Activated CD8-positive, alpha-beta memory T cell treated with anti-CD3 and anti-CD28 coated beads for 1 hour (primary cell): ENCODE results near the gene CLIP1.
"Not testable (repeated sequence)": the region's sequence is repeated elsewhere in the genome, so short reads cannot be mapped to it uniquely, and the experiment has no call there.

Experiments used
- DNase-seq, 2 donors: peaks; one replicate each; pipeline ENCODE4 v3.0.0-alpha.2; 2020; ENCODE audit warnings: low read depth in 1 of 2; ENCODE audit errors: extremely low read depth in 1 of 2

Gene CLIP1

GRCh38 chr12:122437656-122438121, 15.2 kb upstream of the CLIP1 start:
- DNase-seq: no peak

- no peak for DNase-seq
Observed at GRCh38 chr12:122435186-122435585, 12.7 kb upstream of the CLIP1 start.

DNA sequence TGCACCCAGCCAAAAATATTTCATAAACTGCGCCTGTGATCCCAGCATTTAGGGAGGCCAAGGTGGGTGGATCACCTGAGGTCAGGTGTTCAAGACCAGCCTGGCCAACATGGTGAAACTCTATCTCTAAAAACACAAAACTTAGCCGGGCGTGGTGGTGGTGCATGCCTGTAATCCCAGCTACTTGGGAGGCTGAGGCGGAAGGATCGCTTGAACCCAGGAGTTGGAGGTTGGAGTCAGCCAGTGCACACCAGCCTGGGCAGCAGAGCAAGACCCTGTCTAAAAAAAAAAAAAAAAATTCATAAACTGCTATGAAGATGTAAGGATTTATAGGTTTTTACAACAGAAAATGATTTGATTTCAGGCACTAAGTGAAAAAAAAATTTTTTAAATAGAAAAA, 6.6 kb upstream of the CLIP1 start:
- DNase-seq: not testable (repeated sequence)

DNA sequence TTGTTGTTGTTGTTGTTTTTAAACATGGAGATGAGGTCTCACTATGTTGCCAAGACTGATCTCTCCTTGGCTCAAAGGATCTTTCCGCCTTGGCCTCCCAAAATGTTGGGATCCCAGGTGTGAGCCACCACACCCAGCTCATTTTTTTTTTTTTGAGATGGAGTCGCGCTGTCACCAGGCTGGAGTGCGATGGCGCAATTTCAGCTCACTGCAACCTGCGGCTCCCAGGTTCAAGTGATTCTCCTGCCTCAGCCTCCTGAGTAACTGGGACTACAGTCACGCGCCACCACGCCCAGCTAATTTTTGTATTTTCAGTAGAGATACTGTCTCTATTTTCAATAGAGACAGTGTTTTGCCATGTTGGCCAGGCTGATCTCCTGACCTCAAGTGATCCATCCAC, 4.9 kb upstream of the CLIP1 start:
- no peak for DNase-seq

DNA sequence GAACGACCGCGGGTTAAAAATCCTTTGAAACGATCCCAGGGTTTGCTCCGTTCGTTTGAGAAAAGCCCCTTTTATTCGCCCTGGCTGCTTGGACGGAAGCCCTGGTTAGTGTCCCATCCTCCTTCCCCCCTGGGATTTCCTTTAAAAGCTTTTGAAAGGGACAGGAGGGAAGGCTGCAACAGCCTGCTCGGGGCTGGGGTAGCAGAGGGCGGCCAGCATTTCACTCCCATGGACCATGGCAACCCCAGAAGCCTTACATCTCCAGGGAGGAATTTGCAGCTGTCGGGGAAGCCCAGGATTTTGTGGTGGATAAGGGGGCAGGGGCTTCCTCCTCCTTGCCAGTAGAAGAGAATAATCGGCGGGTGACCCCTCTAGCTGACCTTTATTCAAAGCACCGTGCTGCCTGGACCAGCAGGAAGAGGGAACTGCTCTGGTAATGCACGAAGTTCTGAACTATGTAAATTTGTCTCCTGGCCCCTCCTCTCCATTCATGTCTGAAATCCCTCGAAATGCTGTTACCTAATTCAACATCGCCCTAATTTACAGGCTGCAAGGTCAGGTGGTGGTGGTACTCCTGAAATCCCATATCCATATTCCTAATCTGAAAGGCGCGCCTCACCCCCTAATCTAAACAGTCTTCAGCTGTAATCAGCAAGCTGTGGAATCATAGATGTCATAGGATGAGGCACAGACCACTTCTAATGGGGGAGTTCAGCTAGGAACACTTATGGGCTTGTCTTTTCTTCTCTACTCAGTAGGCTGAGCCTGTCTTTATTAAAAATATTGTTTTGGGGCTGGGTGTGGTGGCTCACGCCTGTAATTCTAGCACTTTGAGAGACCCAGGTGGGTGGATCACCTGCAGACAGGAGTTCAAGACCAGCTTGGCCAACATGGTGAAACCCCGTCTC, 1.0 kb upstream of the CLIP1 start:
- no peak for DNase-seq

GRCh38 chr12:122422730-122423257, 325 bp upstream of the CLIP1 start:
- no peak for DNase-seq

- DNase-seq: no peak
Observed at GRCh38 chr12:122421187-122421820, 1.2 kb downstream of the CLIP1 start.

GRCh38 chr12:122420471-122421162, 1.9 kb downstream of the CLIP1 start:
- DNase-seq: no peak

DNA sequence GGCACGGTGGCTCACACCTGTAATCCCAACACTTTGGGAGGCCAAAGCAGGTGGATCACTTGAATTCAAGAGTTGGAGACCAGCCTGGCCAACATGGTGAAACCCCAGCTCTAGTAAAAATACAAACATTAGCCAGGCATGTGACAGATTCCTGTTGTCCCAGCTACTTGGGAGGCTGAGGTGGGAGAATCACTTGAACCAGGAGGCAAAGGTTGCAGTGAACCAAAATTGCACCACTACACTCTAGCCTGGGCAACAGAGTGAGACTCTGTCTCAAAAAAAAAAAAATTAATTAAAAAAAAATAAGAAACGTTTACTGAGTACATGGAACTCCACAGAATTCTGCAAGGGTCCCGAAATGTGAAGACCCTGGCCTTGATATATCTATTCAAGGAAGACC, 3.4 kb downstream of the CLIP1 start:
- not testable (repeated sequence) for DNase-seq

GRCh38 chr12:122415665-122416064, 6.8 kb downstream of the CLIP1 start:
- DNase-seq: not testable (repeated sequence)

- DNase-seq: no peak
Observed at GRCh38 chr12:122413516-122414404, 8.7 kb downstream of the CLIP1 start.

GRCh38 chr12:122412851-122413433, 9.5 kb downstream of the CLIP1 start:
- DNase-seq: no peak

DNA sequence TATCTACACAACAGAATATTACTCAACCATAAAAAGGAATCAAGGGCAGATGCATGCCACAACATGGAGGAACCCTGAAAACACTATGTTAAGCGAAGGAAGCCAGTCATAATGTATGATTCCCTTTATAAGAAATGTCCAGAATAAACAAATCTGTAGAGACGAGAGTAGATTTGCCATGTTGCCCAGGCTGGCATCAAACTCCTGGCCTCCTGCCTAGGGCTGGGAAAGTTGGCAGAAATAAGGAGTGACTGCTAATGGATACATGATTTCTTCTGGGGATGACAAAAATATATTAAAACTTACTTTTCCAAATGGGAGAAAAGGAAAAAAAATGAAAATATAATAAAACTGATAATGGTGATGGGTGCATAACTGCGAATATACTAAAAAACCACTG, 10.9 kb downstream of the CLIP1 start:
- DNase-seq: no peak

DNA sequence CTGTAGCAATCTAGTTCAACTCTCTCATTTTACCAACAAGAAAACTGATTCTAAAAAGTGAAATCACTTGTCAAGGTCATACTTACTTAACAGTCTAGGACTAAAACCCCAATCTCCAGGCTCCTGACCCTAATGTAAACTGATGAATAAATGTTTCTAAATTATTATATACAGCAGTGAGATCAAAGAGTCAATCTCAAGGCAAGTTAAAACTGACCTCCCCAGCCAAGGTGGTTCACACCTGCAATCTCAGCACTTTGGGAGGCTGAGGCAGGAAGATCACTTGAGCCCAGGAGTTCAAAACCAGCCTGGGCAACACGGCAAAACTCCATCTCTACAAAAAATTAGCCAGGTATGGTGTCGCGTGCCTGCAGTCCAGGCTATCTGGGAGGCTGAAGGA, 15.3 kb downstream of the CLIP1 start:
- no peak for DNase-seq

GRCh38 chr12:122406701-122407164, 15.7 kb downstream of the CLIP1 start:
- no peak for DNase-seq

DNA sequence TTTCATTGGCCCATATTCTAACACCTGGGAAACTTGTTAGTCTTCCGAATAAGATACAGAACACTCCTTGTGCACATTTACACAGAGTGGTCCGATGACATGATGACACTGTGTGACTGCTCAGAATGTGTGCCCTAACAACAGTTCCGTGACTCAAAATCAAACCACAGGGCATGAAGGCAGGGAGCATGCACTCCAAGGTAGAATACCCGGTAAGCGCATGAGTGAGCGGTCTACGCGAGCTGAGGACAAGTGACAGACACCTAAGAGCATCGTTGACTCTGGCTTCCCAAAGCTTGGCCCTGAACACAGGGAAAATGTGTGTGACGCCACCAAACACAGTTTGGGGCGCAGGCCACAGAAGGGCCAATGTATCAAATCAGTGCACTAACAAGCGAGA, 18.6 kb downstream of the CLIP1 start:
- no peak for DNase-seq

DNA sequence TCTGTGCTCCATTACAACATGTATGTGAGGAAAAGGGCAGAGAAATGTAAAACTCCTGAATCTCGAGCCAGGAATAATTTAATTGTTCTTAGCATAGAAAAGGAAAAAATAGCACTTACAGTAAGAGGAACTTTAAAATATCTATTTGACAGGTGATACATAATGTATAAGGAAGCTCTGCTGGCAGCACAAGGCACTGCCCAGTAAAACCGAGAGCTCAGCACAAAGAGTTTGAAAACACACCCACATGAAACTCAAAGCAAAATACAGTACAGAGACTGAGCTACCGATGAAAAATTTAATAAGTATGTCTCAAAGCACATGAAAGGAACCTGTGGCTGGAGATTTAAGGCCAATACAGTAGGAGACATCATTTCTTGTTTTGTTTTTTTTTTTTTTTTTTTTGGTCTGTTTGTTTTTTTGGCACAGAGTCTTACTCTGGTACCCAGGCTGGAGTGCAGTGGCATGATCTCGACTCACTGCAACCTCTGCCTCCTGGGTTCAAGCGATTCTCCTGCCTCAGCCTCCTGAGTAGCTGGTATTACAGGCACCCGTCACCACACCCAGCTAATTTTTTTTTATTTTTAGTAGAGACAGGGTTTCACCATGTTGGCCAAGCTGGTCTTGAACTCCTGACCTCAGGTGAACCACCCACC, 19.2 kb downstream of the CLIP1 start:
- no peak for DNase-seq

DNA sequence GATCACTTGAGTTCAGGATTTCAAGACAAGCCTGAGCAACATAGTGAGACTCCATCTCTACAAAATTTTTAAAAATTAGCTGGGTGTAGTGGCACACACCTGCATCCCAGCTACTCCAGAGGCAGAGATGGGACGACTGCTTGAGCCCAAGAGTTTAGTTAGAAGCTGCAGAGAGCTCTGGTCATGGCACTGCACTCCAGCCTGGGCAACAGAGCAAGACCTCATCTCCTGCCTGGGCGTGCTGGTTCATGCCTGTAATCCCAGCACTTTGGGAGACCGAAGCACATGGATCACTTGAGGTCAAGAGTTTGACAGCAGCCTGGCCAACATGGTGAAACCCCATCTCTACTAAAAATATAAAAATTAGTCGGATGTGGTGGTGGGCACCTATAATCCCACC, 20.2 kb downstream of the CLIP1 start:
- no peak for DNase-seq
